GM19238 (cell line): ENCODE data around the gene PTGER3.

Experiments used
- DNase-seq: peaks from one replicate; pipeline ENCODE4 v3.0.0; 2011; ENCODE audit warnings: low spot score; ENCODE audit not compliant: insufficient read length

PTGER3 gene

DNA sequence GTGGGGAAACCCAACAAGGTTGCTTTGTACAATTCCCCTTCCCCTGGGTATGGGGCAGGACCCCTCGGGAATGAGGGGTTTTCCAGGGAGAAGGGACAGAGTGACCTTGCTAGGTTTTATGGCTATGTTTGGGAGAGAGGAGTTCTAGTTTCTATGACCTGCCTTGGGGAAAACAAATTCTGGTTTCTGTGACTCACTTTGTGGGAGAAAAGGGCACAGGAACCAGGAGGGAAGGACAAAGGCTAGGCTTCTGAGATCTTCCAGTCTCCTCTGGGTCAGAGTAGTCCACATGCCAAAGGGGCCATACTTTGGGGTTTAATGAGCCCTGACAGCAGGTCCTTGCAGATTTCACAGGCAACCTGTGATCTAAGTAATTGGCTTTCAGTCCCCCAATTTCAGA, 5.5 kb upstream of the PTGER3 start:
- no peak for DNase-seq

DNA sequence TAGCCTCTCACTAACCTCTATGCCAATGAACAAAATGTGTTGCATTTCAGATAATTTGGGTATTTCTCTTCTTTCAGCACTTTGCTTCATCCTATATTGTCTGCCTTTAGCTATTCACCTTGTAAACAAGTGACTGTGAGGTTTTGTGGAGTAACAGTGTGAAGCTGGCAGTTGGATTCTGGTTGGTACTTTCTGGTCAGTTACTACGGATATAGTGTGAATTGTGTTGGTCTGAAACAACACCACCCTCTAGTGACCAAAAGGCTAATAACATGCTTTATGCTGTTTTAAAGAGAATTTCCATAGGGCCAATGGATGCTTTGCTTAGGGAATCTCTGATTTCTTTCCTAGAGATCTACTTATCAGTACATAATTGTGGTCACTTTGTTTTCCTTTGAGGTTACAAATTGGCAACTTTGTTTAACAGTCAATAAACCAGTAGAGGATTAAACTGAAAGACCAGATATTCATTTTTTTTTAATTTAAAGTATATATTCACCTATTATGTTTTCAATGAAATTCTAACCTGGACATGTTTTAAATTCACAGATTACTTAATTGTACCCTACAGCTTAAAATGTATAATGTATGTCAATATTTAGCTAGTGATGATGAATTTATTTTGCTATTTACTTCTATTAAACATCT, 2.5 kb upstream of the PTGER3 start:
- no peak for DNase-seq

DNA sequence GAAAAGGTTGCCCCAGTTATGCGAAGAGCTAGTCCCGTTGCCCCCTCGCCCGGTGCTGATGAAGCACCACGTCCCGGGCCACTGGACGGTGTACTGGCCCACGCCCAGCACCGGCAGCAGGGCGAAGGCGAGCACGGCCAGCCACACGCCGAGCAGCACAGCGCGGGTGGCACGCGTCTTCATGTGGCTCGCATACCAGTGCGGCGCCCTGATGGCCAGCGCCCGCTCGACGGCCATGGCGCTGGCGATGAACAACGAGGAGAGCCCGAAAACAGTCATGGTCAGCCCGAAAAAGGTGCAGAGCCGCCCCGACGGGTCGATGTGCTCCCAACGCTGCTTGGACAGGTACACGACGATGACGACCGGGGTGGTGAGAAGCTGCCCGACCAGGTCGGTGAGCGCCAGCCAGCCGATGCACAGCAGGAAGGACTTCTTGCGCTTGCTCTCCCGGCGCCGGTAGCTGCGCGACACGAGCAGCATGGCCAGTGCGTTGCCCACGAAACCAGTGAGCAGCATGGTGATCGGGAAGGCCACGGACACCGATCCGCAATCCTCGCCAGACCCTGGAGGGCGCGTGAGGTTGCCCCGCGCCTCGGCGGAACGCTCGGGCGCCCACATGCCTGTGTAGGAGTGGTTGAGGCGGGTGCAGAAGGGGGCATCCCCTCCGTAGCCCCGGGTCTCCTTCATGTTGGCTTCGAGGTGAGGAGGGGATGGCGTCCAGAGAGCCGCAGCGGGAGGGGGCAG, 553 bp downstream of the PTGER3 start:
- no peak for DNase-seq

DNA sequence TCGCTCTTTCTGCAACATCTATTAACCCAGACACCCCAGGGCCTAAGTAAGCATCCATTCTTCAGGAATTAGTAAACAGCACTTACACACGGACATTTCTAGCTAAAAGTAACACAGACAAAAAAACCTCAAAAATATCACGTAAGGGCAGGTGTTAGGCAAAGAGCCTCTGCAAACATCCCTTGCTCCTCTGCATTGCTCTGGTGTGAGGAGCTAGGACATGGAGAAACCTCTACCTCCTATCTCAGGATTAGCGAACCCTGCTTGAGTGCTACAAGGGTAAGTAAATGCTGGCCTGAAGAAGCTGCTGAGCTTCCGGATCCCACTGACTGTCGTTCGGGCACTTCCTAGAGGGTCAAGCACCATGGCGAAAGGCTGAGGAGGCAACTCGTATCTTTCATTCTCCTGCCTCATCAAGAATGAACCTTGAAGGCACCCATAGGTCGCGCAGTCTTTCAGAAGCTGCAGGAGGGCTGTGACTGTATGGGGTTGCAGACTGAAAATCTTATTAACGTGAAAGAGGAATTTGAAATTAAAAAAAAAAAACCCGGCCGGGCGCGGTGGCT, 2.1 kb downstream of the PTGER3 start:
- no peak for DNase-seq

DNA sequence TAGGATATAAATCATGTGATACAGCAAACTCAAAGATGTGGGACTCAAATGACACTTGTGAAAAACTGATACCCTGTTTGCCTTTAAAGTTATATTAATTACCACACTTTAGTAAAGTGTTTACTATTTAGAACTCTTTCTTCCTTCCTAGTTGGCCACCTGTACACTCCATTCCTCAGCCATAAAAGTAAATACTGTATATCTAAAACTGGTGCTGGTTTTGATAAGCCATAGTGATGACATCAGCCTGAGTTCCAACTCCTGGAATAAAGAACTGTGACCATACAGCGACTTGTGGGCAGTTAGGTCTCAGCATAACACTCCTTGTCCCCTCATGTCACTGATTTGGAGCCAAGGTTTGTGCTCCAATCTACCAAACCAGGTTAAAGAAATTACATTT, 2.8 kb downstream of the PTGER3 start:
- DNase-seq: no peak

DNA sequence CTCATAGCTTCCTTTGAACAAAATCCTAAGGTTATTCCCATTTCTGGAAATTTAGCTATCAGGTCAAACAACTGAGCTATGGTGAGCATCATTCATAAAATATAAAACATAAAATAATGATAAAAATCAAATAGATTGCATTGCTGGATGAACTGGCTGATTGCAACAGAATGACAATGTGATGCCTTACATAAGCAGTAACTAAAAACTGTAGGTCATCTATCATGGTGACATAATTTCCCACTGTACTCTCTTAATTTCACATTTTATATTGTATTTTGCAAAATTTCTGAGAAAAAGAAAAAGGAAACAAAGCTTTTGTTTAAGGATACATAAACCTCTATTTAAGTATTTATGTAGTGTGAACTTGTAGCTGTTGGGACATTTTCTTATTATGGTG, 4.6 kb downstream of the PTGER3 start:
- no peak for DNase-seq

DNA sequence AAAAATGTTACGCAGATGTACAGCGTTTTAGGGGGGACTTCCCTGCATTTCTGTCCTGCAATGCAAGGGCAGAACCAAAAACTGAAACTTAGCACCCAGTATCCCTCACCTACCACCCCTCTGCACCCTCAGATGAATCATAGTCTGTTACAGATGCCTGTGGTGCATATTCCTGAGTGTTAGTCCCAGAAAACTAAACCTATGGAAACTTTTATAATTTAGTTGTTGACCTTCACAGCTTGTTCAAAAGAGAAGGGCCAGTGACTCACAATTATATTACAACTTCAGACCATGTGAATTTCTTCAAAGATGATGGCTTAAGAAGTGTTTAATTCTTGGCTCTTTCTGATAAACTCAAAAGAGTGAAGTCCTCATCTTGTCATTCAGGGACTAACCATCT, 5.8 kb downstream of the PTGER3 start:
- no peak for DNase-seq

DNA sequence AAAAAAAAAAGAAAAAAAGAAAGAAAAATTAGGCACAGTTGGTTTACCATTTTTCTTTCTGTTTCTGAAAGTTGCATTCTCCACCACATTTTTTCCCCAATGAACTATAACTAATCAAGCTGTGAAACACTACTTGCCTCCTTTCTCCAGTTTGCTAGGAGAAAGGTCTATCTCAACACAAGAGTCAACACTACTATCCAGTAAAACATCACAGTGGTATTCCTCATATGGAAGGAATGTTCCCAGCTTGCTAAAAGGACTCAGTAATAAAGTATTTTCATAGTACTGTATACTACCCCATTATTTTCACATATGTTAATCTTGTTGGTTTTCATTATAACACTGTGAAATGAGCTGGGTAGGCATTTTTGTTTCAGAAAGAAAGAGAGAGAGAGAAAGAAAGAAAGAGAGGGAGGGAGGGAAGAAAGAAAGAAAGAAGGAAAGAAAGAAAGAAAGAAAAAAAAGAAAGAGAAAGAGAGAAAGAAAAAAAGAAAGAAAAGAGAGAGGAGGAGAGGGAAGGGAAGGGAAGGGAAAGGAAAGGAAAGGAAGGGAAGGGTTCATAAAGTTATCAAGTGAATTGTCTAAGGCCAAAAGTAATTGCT, 7.9 kb downstream of the PTGER3 start:
- DNase-seq: no peak

DNA sequence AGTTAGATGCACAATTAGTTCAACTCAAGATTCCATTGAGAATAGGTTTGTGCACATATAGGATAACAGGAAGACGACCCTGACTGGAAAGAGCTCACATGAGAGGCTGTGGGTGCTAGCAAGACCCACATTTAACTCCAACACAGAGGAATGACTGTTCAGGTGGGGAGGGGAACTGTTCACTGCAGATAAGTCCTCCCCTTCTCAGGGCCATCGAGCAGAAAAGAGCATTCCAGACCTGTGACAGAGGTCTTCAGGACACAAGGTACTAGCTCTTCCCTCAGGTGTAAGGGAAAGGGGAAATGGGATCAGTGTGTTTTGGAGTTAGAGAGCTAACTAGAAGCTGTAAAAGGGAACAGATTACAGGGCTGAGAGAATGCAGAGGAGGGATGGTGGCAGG, 8.7 kb downstream of the PTGER3 start:
- no peak for DNase-seq

DNA sequence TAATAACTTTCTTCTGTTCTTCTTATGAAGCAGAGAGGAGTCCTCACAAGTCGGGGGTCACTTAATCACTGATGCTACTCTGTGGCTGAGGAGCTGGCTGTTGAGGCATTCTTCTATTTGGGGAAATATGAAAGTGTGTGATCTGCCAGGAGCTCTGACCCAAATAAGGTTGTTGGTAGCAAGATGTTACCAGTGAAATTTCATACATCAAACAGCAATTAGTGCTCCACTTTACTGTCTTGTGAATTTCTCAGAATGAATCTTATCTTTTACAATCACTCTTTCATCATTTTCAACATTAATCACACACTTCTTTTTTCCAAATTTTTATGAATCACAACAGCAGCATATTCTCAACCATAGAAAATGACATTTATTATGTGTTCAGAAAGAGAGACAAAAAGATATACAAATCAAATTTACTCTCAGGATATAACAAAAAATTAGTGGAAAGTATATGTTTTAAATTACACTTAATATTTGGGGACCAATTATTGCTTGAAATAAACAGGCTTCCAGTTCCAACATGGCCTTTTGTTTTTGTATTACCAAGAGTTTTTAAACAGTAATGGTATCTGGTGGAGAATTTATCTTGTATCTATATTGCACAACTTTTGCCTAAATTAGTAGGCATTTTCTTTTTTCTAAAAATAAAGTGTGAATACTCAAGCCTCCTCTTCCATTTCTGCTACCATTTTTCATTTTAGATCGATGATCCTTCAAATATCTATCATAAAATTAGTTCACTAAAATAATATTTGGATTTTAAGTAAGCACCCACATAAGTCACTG, 9.6 kb downstream of the PTGER3 start:
- DNase-seq: no peak

DNA sequence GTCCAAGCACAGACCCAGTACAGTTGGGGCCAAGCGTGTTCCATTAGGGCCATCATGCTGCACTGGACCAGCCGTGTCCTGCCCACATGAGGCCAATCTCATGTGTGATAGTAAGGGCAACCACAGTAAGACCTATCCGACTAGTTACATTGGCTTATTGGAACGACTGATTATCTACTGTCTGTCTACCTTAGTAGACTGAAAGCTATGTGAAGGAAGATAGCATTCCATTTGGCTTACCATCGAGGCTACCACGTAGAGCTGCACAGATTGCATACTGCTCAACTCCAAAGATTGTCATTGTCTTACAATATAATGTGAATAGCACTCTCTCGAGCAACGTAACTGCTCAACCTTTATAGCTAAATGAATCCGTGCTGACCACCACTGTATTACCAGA, 10.6 kb downstream of the PTGER3 start:
- no peak for DNase-seq

DNA sequence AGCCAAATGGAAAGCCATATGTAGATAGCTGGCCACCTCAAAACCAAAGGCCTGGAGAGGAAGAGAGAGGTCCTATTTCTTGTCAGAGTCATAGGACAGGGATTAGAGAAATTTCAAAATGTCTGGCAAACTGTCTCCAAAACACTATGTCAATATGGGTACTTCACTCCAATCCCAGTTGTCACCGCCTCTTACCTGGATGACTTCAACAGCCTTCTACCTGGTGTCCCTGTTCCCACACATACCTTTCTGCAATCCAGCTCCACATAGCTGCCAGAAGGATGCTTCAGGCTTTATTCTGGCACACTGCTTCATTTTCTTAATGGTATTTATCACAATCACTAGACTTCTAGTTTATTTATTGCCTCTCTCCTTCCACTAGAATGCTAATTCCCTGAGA, 14.5 kb downstream of the PTGER3 start:
- DNase-seq: no peak

DNA sequence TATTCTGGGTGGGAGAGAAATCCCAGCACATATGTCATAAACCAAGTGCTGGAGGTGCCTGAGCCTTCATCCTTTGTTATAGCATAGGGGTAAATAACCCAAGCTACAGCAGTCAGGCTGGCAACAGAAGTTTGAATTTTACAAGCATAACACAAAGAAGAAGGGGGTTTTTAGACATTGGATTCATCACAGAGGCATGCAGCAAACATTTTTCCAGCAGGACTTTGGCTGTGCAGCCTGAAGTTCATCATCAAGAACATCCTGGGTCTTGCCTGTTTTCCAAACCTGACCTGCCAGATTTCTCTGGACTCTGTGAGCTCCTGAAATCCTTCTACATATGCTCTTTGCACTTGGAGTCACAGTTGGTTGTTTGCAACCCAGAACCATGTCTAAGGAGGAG, 16.2 kb downstream of the PTGER3 start:
- DNase-seq: no peak

DNA sequence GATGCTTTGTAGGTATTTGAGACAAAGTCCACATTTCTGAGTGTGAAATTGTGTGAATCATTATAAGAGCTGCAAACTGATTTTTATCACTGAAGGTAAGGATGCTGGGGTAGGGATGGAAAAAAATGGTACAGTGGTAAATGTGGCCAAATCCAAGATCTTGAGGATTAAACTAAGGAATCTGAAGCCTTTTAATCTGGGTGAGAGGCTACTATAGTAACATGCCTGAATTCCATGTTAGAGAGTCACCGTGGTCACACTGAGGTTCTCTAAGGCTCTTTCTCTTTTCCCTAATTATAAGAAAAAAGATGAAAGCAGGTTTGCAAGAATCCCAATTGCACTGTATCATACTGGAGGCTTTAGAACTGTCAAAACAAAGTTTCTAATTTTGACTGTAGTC, 17.6 kb downstream of the PTGER3 start:
- no peak for DNase-seq

DNA sequence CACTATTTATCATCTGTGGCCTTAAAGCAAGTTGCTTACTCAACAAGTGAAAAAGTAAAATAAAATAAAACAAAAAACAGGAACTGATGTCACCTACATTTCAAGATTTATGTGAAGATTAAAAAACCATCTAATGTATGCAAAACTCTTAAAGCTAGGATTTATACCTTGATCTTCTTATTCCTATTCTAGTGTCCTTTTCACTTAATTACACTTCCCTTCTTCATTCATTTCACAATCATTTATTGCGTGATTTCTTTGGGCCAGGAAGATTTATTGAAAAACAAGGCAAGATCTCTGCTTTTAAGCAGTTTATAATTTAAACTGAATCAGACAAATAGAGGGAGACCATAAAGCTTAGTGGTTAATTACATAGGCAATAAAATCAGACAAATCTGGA, 18.6 kb downstream of the PTGER3 start:
- no peak for DNase-seq

DNA sequence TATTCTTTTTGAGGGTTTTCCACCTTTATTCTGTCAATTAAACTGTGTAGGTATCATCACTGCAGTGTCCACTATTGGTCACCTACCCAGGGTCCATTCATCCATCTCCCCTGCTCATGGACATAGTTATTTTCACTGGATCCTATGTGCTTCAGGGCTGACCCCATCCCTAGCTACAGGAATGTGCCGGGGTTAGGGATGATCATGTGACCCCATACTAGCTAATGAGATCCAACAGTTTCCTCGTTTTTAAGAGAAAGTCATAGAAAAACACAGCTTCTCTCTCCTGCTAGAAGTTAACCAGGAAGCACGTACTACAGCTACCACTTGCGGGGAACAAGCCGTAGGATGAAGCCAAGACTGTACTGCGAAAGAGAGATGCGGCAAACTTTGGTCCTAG, 19.6 kb downstream of the PTGER3 start:
- DNase-seq: no peak

DNA sequence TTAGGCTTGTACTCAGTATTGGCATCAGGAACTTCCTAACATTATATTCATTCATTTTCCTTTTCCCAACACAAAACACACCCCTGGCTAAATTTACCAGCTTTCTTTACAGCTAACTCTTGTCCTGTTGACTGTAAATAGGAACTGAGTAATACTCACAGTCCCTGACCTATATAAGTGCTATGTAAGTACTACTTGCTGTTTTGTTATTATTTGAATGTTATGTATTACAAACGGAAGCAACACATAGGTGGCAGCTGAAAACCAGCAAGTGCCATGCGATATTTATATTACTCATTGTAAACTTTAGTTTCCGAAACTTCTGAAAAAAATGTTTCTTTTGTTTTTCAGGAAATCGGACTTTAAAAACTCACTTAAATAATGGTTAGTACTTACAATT, 21.5 kb downstream of the PTGER3 start:
- DNase-seq: no peak

DNA sequence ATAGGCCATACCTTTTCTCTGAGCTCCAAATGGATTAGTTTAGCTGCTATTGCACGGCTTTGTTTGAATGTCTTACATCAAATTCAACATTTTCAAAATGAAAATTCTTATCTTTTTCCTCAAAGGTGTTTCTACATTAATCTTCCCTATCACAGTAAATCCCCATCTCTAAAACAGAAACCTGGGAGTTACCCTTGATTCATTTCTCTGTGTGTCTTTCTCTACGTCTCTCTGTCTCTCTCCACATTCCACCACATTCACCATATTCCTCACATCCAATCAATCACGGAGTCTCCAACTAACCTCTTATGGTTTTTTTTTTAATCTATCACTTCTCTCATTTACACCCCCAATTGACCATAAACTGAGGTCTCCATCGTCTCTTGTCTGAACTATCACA, 24.1 kb downstream of the PTGER3 start:
- DNase-seq: no peak

DNA sequence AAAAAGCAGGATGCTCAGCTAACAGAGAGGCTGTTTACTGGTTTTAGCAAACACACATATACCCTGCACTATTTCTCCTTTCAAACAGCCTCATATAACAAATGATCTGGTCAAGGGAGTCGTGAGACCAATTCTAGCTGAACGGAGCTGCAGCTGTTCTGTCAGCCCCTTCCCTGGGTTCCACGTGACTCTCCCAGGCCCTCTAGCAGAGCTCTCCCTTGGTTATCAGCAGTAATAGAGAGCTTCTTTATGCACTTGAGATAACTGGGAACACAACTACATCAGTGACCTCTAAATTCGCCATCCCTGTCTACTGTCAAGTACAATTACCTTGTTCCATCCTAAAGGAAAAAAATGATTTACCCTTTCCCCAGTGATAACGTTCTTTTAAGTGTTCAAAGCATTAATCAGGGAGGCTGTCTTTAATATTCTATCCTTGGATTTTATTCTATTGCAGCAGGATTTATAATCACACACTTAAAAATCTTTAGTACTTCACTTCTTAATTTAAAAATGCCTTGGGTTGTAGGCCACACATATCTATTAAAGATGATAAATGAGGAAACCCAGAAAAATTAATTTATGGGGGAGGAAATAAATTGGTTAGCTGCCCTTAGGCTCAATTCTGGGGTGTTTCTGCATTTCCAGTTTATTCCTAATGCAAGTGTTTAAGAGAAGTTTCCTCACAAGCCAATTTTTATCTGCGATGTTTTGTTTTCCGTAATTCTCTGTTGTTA, 28.2 kb downstream of the PTGER3 start:
- no peak for DNase-seq

DNA sequence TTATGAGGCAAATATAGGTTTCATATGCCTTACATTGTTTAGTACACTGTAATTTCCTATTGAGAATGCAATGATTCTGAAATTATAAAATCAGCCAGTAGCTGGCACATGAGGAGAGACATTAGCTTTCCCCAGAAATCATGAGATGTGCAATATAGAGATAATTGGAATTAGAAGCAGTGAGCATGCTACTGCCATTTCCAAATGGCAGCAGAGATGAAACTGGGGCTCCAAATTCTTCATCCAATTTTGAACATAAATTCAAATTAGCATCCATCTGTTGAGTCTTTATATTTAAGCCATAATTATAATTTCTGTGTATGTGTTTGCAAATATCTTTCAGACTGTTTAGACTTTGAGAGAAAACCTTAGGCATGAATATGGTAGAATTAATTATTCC, 28.8 kb downstream of the PTGER3 start:
- DNase-seq: no peak

DNA sequence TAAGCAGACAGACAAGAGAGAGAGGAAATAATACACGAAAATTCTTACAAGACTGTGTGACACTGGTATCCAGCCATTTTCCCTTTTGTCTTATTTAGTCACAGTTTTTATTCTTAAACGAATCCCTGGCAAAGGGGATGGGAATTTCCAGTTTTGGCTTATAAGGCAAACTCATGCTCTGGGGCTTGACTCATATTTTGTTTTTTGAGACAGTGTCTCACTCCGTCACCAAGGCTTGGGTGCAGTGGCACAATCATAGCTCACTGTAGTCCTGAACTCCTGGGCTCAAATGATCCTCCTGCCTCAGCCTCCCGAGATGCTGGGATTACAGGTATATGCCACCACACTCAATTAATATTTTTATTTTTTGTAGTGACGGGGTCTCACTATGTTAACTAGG, 31.9 kb downstream of the PTGER3 start:
- no peak for DNase-seq
